HL-60 (cell line): ENCODE results near the gene FCN2.

Source experiments
- DNase-seq, 2 experiments: peaks; one replicate each; pipeline ENCODE4 v3.0.0-alpha.2; 2010 to 2020; ENCODE audit warnings: low read depth in 1 of 2, low spot score in 1 of 2
- H3K27ac ChIP-seq: fragments of 250-450 bp; sonication (Bioruptor Pico); replicated peaks from 2 replicates; pipeline ENCODE4 v1.5.1; 2020; ENCODE audit warnings: mild to moderate bottlenecking, moderate library complexity
- H3K27me3 ChIP-seq: fragments of 250-450 bp; sonication (Bioruptor Pico); 2 replicates; pipeline ENCODE4 v1.5.1; 2021; ENCODE audit warnings: mild to moderate bottlenecking, moderate library complexity; ENCODE audit not compliant: insufficient read depth, poor library complexity, severe bottlenecking
- H3K4me3 ChIP-seq: replicated peaks from 2 replicates; pipeline ENCODE4 v1.5.1; 2011; ENCODE audit warnings: mild to moderate bottlenecking, control low read depth, low read length; ENCODE audit not compliant: insufficient read depth
- CTCF ChIP-seq: IDR thresholded peaks from one replicate; pipeline ENCODE4 v1.5.1; 2011; ENCODE audit warnings: low read length, control low read depth, inconsistent platforms; ENCODE audit not compliant: insufficient read depth
- GABPA ChIP-seq: IDR thresholded peaks from 2 replicates; pipeline ENCODE4 v1.6.1; 2012; ENCODE audit warnings: low read depth
- POLR2AphosphoS5 ChIP-seq: IDR thresholded peaks from 2 replicates; pipeline ENCODE4 v1.6.1; 2012; ENCODE audit warnings: low read depth
- REST ChIP-seq: IDR thresholded peaks from 2 replicates; pipeline ENCODE4 v1.6.1; 2012; ENCODE audit warnings: low read depth; ENCODE audit not compliant: insufficient replicate concordance
- SPI1 ChIP-seq: IDR thresholded peaks from 2 replicates; pipeline ENCODE4 v1.6.1; 2012; ENCODE audit warnings: low read depth, mild to moderate bottlenecking, borderline replicate concordance
- long read RNA-seq: library from polyadenylated mRNA; unstranded; transcript quantifications from one replicate; pipeline ENCODE4 v2.0.0, GENCODE V29; 2020

The FCN2 gene
- long read RNA-seq, result 0 reads

GRCh38 chr9:134880484-134881312, at the start of gene FCN2:
FCN2 (plus strand) TSS chr9:134880810; CDS start chr9:134880822, 12 bp downstream.
- Histone ChIP-seq H3K27ac (no peak within 1 kb of the TSS), H3K27me3 (no peaks in the 10 kb centered on the region), H3K4me3 (no peak within 1 kb of the TSS)
- TF ChIP-seq SPI1, result no peak
- no peak for TF ChIP-seq GABPA
- TF ChIP-seq CTCF, result no peak
- no peak for TF ChIP-seq POLR2AphosphoS5
- no peak for TF ChIP-seq REST
- no peak for DNase-seq

- no peak for DNase-seq
- TF ChIP-seq SPI1 (no peak), GABPA (no peak), CTCF (no peak), POLR2AphosphoS5 (no peak)
- Histone ChIP-seq H3K4me3 (no peak overlapping the region), H3K27ac (no peak overlapping the region), H3K27me3 (no peaks in the 10 kb centered on the region)
Observed at GRCh38 chr9:134830926-134831720, 49.5 kb upstream of the FCN2 start.

- TF ChIP-seq POLR2AphosphoS5 (no peak), REST (no peak), CTCF (no peak), SPI1 (no peak), GABPA (no peak)
Observed at GRCh38 chr9:134832471-134832870, 48.1 kb upstream of the FCN2 start.

More at GRCh38 chr9:134832471-134832870, 48.1 kb upstream of the FCN2 start:
- Histone ChIP-seq H3K27ac (no peak overlapping the region), H3K27me3 (no peaks in the 10 kb centered on the region), H3K4me3 (no peak overlapping the region)
- DNase-seq, result no peak
